Islet of Langerhans (tissue), 1 donor: ENCODE data around the gene SMDT1.
"Not testable (repeated sequence)": the region's sequence is repeated elsewhere in the genome, so short reads cannot be mapped to it uniquely, and the experiment has no call there.

ENCODE experiments used
- FAIRE-seq: peaks from one replicate; lab custom pipeline; 2011; peaks lifted over from hg19 to GRCh38; lab: Jason Lieb, UNC

SMDT1 gene

GRCh38 chr22:42070517-42071422 is 8.7 kb upstream of the SMDT1 start, which contains the start of gene NAGA:
TSS of gene NAGA (minus strand) at chr22:42070812. CDS start at chr22:42070297, 515 bp downstream.
- no peak for FAIRE-seq

- not testable (repeated sequence) for FAIRE-seq
Observed at GRCh38 chr22:42071508-42071907, 8.0 kb upstream of the SMDT1 start.

- FAIRE-seq: no peak
Observed at GRCh38 chr22:42072606-42073330, 6.7 kb upstream of the SMDT1 start.

- FAIRE-seq: no peak
Observed at GRCh38 chr22:42073621-42074041, 5.9 kb upstream of the SMDT1 start.

- FAIRE-seq: no peak
Observed at GRCh38 chr22:42074132-42074811, 5.2 kb upstream of the SMDT1 start, which contains the start of gene PHETA2. TSS of gene PHETA2 (plus strand) at chr22:42074248. CDS start at chr22:42077294, 3,046 bp downstream.

- FAIRE-seq: no peak
Observed at GRCh38 chr22:42074846-42075676, 4.4 kb upstream of the SMDT1 start.

GRCh38 chr22:42076764-42077485 is 2.6 kb upstream of the SMDT1 start:
- FAIRE-seq: no peak

GRCh38 chr22:42077486-42078125 is 1.9 kb upstream of the SMDT1 start:
- FAIRE-seq: no peak

- FAIRE-seq: no peak
Observed at GRCh38 chr22:42078469-42079318, 806 bp upstream of the SMDT1 start.

GRCh38 chr22:42080287-42080686 is 787 bp downstream of the SMDT1 start:
- FAIRE-seq: no peak

GRCh38 chr22:42083119-42083518 is 3.6 kb downstream of the SMDT1 start:
- FAIRE-seq: no peak

- no peak for FAIRE-seq
Observed at GRCh38 chr22:42084874-42085273, 5.4 kb downstream of the SMDT1 start.

- no peak for FAIRE-seq
Observed at GRCh38 chr22:42086051-42086450, 6.6 kb downstream of the SMDT1 start.

- FAIRE-seq: peak; percentile 47
Observed at GRCh38 chr22:42090596-42091454, 11.3 kb downstream of the SMDT1 start, which contains the start of gene NDUFA6. TSS of gene NDUFA6 (minus strand) at chr22:42090772. CDS start at chr22:42090744, 28 bp downstream.

- FAIRE-seq: no peak
Observed at GRCh38 chr22:42091455-42091782, 11.9 kb downstream of the SMDT1 start.

- FAIRE-seq: no peak
Observed at GRCh38 chr22:42101199-42101598, 21.7 kb downstream of the SMDT1 start.

GRCh38 chr22:42104332-42104860 is 24.9 kb downstream of the SMDT1 start:
- not testable (repeated sequence) for FAIRE-seq

- FAIRE-seq: no peak
Observed at GRCh38 chr22:42108848-42109247, 29.3 kb downstream of the SMDT1 start.
